Neural cell (in vitro differentiated cells): Measurements from ENCODE around the gene KANSL3.

Experiments used
- CTCF ChIP-seq: fragments of 450-650 bp; IDR thresholded peaks from 2 replicates; pipeline ENCODE4 v1.5.1; 2014; ENCODE audit warnings: antibody characterized with exemption, mild to moderate bottlenecking, moderate library complexity; ENCODE audit not compliant: poor library complexity, severe bottlenecking
- EP300 ChIP-seq: fragments of 450-650 bp; conservative IDR thresholded peaks from 2 replicates; pipeline ENCODE4 v1.6.1; 2014; ENCODE audit warnings: antibody characterized with exemption, mild to moderate bottlenecking, moderate library complexity; ENCODE audit not compliant: poor library complexity, severe bottlenecking
- EZH2 ChIP-seq: fragments of 200-600, 300-800 bp; shearing (Covaris generic), sonication (generic); IDR thresholded peaks from 2 replicates; pipeline ENCODE4 v1.6.1; 2014; ENCODE audit warnings: antibody characterized with exemption, low read length, borderline replicate concordance, mild to moderate bottlenecking; ENCODE audit not compliant: insufficient read depth, poor library complexity, severe bottlenecking
- MXI1 ChIP-seq: fragments of 450-650 bp; conservative IDR thresholded peaks from 2 replicates; pipeline ENCODE4 v1.6.1; 2014; ENCODE audit warnings: antibody characterized with exemption, mild to moderate bottlenecking; ENCODE audit not compliant: poor library complexity, severe bottlenecking
- POLR2AphosphoS5 ChIP-seq: IDR thresholded peaks from 2 replicates; pipeline ENCODE4 v1.6.1; 2012
- REST ChIP-seq: IDR thresholded peaks from 2 replicates; pipeline ENCODE4 v1.6.1; 2012; ENCODE audit warnings: borderline replicate concordance
- SMC3 ChIP-seq: fragments of 450-650 bp; conservative IDR thresholded peaks from 2 replicates; pipeline ENCODE4 v1.6.1; 2014; ENCODE audit warnings: antibody characterized with exemption, mild to moderate bottlenecking, moderate library complexity; ENCODE audit not compliant: poor library complexity

DNA sequence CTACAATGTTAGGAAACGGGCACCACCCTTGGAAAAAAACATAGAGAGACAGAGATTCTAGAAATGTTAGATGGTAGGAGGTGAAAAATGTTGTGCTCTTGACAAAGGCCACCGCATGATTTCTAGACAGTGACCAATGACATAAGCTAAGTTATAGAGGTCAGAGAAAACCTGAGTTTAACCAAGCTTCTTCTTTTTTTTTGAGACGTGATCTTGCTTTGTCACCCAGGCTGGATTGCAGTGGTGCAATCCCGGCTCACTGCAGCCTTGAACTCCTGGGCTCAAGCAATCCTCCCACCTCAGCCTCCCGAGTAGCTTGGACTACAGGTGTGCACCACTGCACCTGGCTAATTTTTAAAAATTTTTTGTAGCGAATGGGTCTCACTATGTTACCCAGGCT is 17.4 kb upstream of the KANSL3 start:
- TF ChIP-seq CTCF (no peak), POLR2AphosphoS5 (no peak), EP300 (no peak), REST (no peak), SMC3 (no peak), EZH2 (no peak), MXI1 (no peak)
